WTC11 (cell line): ENCODE data around the gene MESD. TPM values are rescaled to one million over a fixed set of nuclear protein-coding genes. Genes with fewer than 3 reads are reported as not detected.

ENCODE experiments used
- ATAC-seq: fragments of 200-7000 bp; cut with Tn5 transposase; 2 replicates; pipeline ENCODE4 v1.10.0; 2021; ENCODE audit warnings: mild to moderate bottlenecking, moderate library complexity
- CTCF ChIA-PET: fragments of 300-600 bp; sonication (Branson Sonifier 250); formaldehyde crosslinking; loops from one replicate; lab custom pipeline; 2021; ENCODE audit warnings: antibody characterized with exemption; lab: Charles Lee
- POLR2A ChIA-PET: fragments of 350-600 bp; sonication (Branson Sonifier 250); formaldehyde crosslinking; loops from one replicate; lab custom pipeline; 2021; ENCODE audit warnings: antibody characterized with exemption; lab: Charles Lee
- DNase-seq: peaks from one replicate; pipeline ENCODE4 v3.0.0; 2021; ENCODE audit warnings: low spot score
- H3K27ac Mint-ChIP-seq: 2 replicates; pipeline ENCODE4 v1.8.0; 2021; ENCODE audit warnings: mixed read lengths
- H3K27me3 Mint-ChIP-seq: 2 replicates; pipeline ENCODE4 v1.8.0; 2021; ENCODE audit warnings: low read depth, mild to moderate bottlenecking, moderate library complexity, mixed read lengths
- H3K36me3 Mint-ChIP-seq: 2 replicates; pipeline ENCODE4 v1.8.0; 2021; ENCODE audit warnings: mixed read lengths
- H3K4me1 Mint-ChIP-seq: 2 replicates; pipeline ENCODE4 v1.8.0; 2022; ENCODE audit warnings: mixed read lengths
- H3K4me3 Mint-ChIP-seq: 2 replicates; pipeline ENCODE4 v1.8.0; 2021; ENCODE audit warnings: mild to moderate bottlenecking, moderate library complexity, mixed read lengths
- H3K9me3 Mint-ChIP-seq: 2 replicates; pipeline ENCODE4 v1.8.0; 2021; ENCODE audit warnings: mixed read lengths
- ATF6 ChIP-seq: sonication (generic); formaldehyde crosslinking; IDR thresholded peaks from 2 replicates; pipeline ENCODE4 v1.8.1; 2023; ENCODE audit warnings: mild to moderate bottlenecking, missing genetic modification reagents
- CDX4 ChIP-seq: fragments of 250-450 bp; sonication (Bioruptor Pico); IDR thresholded peaks from 2 replicates; pipeline ENCODE4 v1.9.0; 2021; ENCODE audit warnings: moderate library complexity, mild to moderate bottlenecking, inconsistent platforms, borderline replicate concordance
- EMX1 ChIP-seq: fragments of 250-450 bp; sonication (Bioruptor Pico); IDR thresholded peaks from 2 replicates; pipeline ENCODE4 v1.8.0; 2021; ENCODE audit warnings: mild to moderate bottlenecking
- FOXK1 ChIP-seq: sonication (generic); formaldehyde crosslinking; IDR thresholded peaks from 2 replicates; pipeline ENCODE4 v1.8.0; 2022; ENCODE audit warnings: mild to moderate bottlenecking, moderate library complexity, missing genetic modification reagents
- FOXP1 ChIP-seq: sonication (generic); formaldehyde crosslinking; IDR thresholded peaks from 2 replicates; pipeline ENCODE4 v1.8.0; 2022; ENCODE audit warnings: missing genetic modification reagents, mild to moderate bottlenecking, moderate library complexity, borderline replicate concordance
- GRHL2 ChIP-seq: fragments of 250-450 bp; sonication (Bioruptor Pico); IDR thresholded peaks from 2 replicates; pipeline ENCODE4 v1.8.0; 2022; ENCODE audit warnings: mild to moderate bottlenecking, moderate library complexity; ENCODE audit not compliant: insufficient replicate concordance, severe bottlenecking
- GTF2I ChIP-seq: fragments of 250-450 bp; sonication (Bioruptor Pico); conservative IDR thresholded peaks from 2 replicates; pipeline ENCODE4 v1.4.0; 2021; ENCODE audit warnings: mild to moderate bottlenecking
- JUN ChIP-seq: sonication (generic); formaldehyde crosslinking; IDR thresholded peaks from 2 replicates; pipeline ENCODE4 v1.8.0; 2023; ENCODE audit warnings: mild to moderate bottlenecking, missing genetic modification reagents
- NFYB ChIP-seq: sonication (generic); formaldehyde crosslinking; conservative IDR thresholded peaks from 2 replicates; pipeline ENCODE4 v1.8.0; 2022; ENCODE audit warnings: low read depth, missing genetic modification reagents
- NR1H2 ChIP-seq: sonication (generic); formaldehyde crosslinking; IDR thresholded peaks from 2 replicates; pipeline ENCODE4 v1.9.0; 2021; ENCODE audit warnings: mild to moderate bottlenecking, moderate library complexity, missing genetic modification reagents
- PRRX2 ChIP-seq: fragments of 250-450 bp; sonication (Bioruptor Pico); IDR thresholded peaks from 2 replicates; pipeline ENCODE4 v1.8.0; 2021; ENCODE audit warnings: mild to moderate bottlenecking
- RORB ChIP-seq: fragments of 250-450 bp; sonication (Bioruptor Pico); IDR thresholded peaks from 2 replicates; pipeline ENCODE4 v1.9.0; 2021; ENCODE audit warnings: mild to moderate bottlenecking
- SOX15 ChIP-seq: fragments of 250-450 bp; sonication (Bioruptor Pico); IDR thresholded peaks from 2 replicates; pipeline ENCODE4 v1.9.0; 2021; ENCODE audit warnings: mild to moderate bottlenecking
- STAT6 ChIP-seq: sonication (generic); formaldehyde crosslinking; conservative IDR thresholded peaks from 2 replicates; pipeline ENCODE4 v1.8.1; 2023; ENCODE audit warnings: mild to moderate bottlenecking, low read depth, missing genetic modification reagents, moderate library complexity
- TCF7 ChIP-seq: sonication (generic); formaldehyde crosslinking; IDR thresholded peaks from 2 replicates; pipeline ENCODE4 v1.8.0; 2022; ENCODE audit warnings: mild to moderate bottlenecking, low read depth, missing genetic modification reagents, moderate library complexity
- TEAD4 ChIP-seq: sonication (generic); formaldehyde crosslinking; IDR thresholded peaks from 2 replicates; pipeline ENCODE4 v1.8.0; 2022; ENCODE audit warnings: mild to moderate bottlenecking, missing genetic modification reagents
- ZBTB43 ChIP-seq: sonication (generic); formaldehyde crosslinking; IDR thresholded peaks from 2 replicates; pipeline ENCODE4 v1.8.1; 2023; ENCODE audit warnings: mild to moderate bottlenecking, missing genetic modification reagents
- ZNF121 ChIP-seq: sonication (generic); formaldehyde crosslinking; IDR thresholded peaks from 2 replicates; pipeline ENCODE4 v1.8.0; 2023; ENCODE audit warnings: missing genetic modification reagents
- ZNF281 ChIP-seq: sonication (generic); formaldehyde crosslinking; IDR thresholded peaks from 2 replicates; pipeline ENCODE4 v1.8.0; 2023; ENCODE audit warnings: mild to moderate bottlenecking, missing genetic modification reagents
- ZNF416 ChIP-seq: fragments of 250-450 bp; sonication (Bioruptor Pico); IDR thresholded peaks from 2 replicates; pipeline ENCODE4 v1.9.0; 2021; ENCODE audit warnings: mild to moderate bottlenecking, inconsistent platforms
- ZNF671 ChIP-seq: fragments of 250-450 bp; sonication (Bioruptor Pico); IDR thresholded peaks from 2 replicates; pipeline ENCODE4 v1.8.0; 2021; ENCODE audit warnings: mild to moderate bottlenecking
- total RNA-seq: library from RNA; stranded (reverse); gene quantifications from 3 replicates; pipeline ENCODE4 v1.2.3, GENCODE V29; 2021

The MESD gene
- total RNA-seq, 1 experiment from 2014 or later: 28.3 TPM

GRCh38 chr15:81037952-81038743 lies 48.5 kb upstream of the MESD start (continued):
- TF ChIP-seq FOXP1 (CRISPR knock-in tag) (no peak), TCF7 (CRISPR knock-in tag) (no peak), PRRX2 (no peak), ZNF416 (CRISPR knock-in tag) (no peak), EMX1 (CRISPR knock-in tag) (no peak), ATF6 (no peak), NR1H2 (CRISPR knock-in tag) (no peak)

- CTCF ChIA-PET: no interaction called here
- no peaks in the 10 kb centered on the region; the same call in 1 of the 2 replicates for H3K27me3 Mint-ChIP-seq
- no peak for DNase-seq
- TF ChIP-seq JUN (CRISPR knock-in tag): no peak
- TF ChIP-seq CDX4 (CRISPR knock-in tag): no peak
- TF ChIP-seq TEAD4 (CRISPR knock-in tag): no peak
- TF ChIP-seq STAT6: no peak
- no peak for TF ChIP-seq ZNF121 (CRISPR knock-in tag)
- no peak for TF ChIP-seq NFYB (CRISPR knock-in tag)
- TF ChIP-seq ZNF671: no peak
- no peak for TF ChIP-seq GRHL2
- TF ChIP-seq FOXP1 (CRISPR knock-in tag): no peak
- TF ChIP-seq, all 79 proteins: peak for 0
- POLR2A ChIA-PET: no interaction called here
- Mint-ChIP-seq H3K27ac (no peak overlapping the region), H3K9me3 (peaks cover 26% of the 10 kb centered on the region), H3K36me3 (peaks cover 11% of the 10 kb centered on the region), H3K4me1 (peaks cover 7% of the 10 kb centered on the region), H3K4me3 (no peak overlapping the region)
- no peak for ATAC-seq
Measured at GRCh38 chr15:81033508-81033907, 43.9 kb upstream of the MESD start.

- ChIA-PET POLR2A (interaction anchor here (0.6 kb wide), 1 partner anchor 188 kb away, joined by 9 read pairs; no protein-coding TSS in a partner anchor), CTCF (interaction anchor here (0.6 kb wide), 1 partner anchor 233 kb away, joined by 3 read pairs; no protein-coding TSS in a partner anchor)
- Mint-ChIP-seq H3K27ac (no peak overlapping the region), H3K4me1 (peaks cover 11% of the 10 kb centered on the region), H3K4me3 (no peak overlapping the region), H3K36me3 (peaks cover 11% of the 10 kb centered on the region), H3K9me3 (peaks cover 26% of the 10 kb centered on the region), H3K27me3 (no peaks in the 10 kb centered on the region; the same call in 1 of the 2 replicates)
- DNase-seq (no peak), ATAC-seq (no peak)
- TF ChIP-seq ZNF281 (CRISPR knock-in tag): no peak
- no peak for TF ChIP-seq GTF2I (CRISPR knock-in tag)
- no peak for TF ChIP-seq JUN (CRISPR knock-in tag)
- TF ChIP-seq ZNF121 (CRISPR knock-in tag): no peak
- TF ChIP-seq RORB: no peak
- TF ChIP-seq ZBTB43: no peak
- TF ChIP-seq FOXK1 (CRISPR knock-in tag): no peak
- TF ChIP-seq SOX15 (CRISPR knock-in tag): no peak
Measured at GRCh38 chr15:81032818-81033217, 43.2 kb upstream of the MESD start.
